ENCODE data around the gene RGS3.

- TF ChIP-seq POLR2A (IDR thresholded peaks at IDR 0.05) (no peak), CTCF (IDR thresholded peaks at IDR 0.05) (no peak)
Measured at GRCh38 chr9:113520109-113520642, 56.6 kb downstream of the RGS3 start.
